SK-N-SH (cell line): Measurements from ENCODE around the gene SLC8A1. TPM values are rescaled to one million over a fixed set of nuclear protein-coding genes. Genes with fewer than 3 reads are reported as not detected.

Experiments used
- CTCF ChIA-PET: fragments of 300-600, 350-600 bp; formaldehyde crosslinking; extraction: SDS; loops from one replicate; lab custom pipeline; 2021; lab: Yijun Ruan, JAX
- POLR2A ChIA-PET: fragments of 350-600 bp; sonication (Branson Sonifier 250); formaldehyde crosslinking; extraction: SDS; loops from one replicate; lab custom pipeline; 2020; ENCODE audit warnings: antibody characterized with exemption, inconsistent platforms; lab: Yijun Ruan, JAX
- DNase-seq: peaks from one replicate; pipeline ENCODE4 v3.0.0; 2012
- H2AFZ ChIP-seq: fragments of 200-600 bp; sonication (generic); 2 replicates; pipeline ENCODE4 v1.8.1; 2016; ENCODE audit warnings: antibody characterized with exemption, mild to moderate bottlenecking, low read depth
- H3F3A ChIP-seq: fragments of 200-600 bp; sonication (generic); replicated peaks from 2 replicates; pipeline ENCODE3; 2016; ENCODE audit warnings: antibody characterized with exemption, mild to moderate bottlenecking; ENCODE audit not compliant: insufficient read depth
- H3K27ac ChIP-seq, 2 experiments: fragments of 200-500 bp in 1 of 2; fragments of 200-600 bp in 1 of 2; sonication (Bioruptor generic) in 1 of 2; sonication (generic), shearing (Covaris generic) in 1 of 2; 2 replicates each; pipeline versions ENCODE4 v1.5.1 to v1.6.1; 2014 to 2016; ENCODE audit warnings: low read depth in 2 of 2, inconsistent platforms in 1 of 2, low read length in 1 of 2, mild to moderate bottlenecking in 1 of 2, mixed read lengths in 1 of 2
- H3K27me3 ChIP-seq: fragments of 200-600 bp; sonication (generic), shearing (Covaris generic); 2 replicates; pipeline ENCODE4 v1.6.1; 2016; ENCODE audit warnings: mixed run types; ENCODE audit not compliant: insufficient read depth
- H3K36me3 ChIP-seq, 2 experiments: fragments of 200-500 bp in 1 of 2; fragments of 200-600 bp in 1 of 2; sonication (Bioruptor generic) in 1 of 2; sonication (generic) in 1 of 2; replicated peaks in 1 of 2; 2 replicates each; pipeline versions ENCODE3 to v1.5.1; 2014 to 2016; ENCODE audit warnings: low read length in 1 of 2, mild to moderate bottlenecking in 1 of 2; ENCODE audit not compliant: insufficient read depth in 2 of 2, control insufficient read depth in 1 of 2
- H3K4me1 ChIP-seq, 2 experiments: fragments of 200-500 bp in 1 of 2; fragments of 200-600 bp in 1 of 2; sonication (Bioruptor generic) in 1 of 2; sonication (generic), shearing (Covaris generic) in 1 of 2; 2 replicates each; pipeline versions ENCODE4 v1.5.1 to v1.6.1; 2014 to 2016; ENCODE audit warnings: low read depth in 1 of 2, low read length in 1 of 2, mixed run types in 1 of 2; ENCODE audit not compliant: insufficient read depth in 2 of 2, control insufficient read depth in 1 of 2
- H3K4me2 ChIP-seq: fragments of 200-600 bp; sonication (generic), shearing (Covaris generic); 2 replicates; pipeline ENCODE4 v1.6.1; 2017; ENCODE audit warnings: mixed run types
- H3K4me3 ChIP-seq, 2 experiments: fragments of 200-500 bp in 1 of 2; fragments of 200-600 bp in 1 of 2; sonication (Bioruptor generic) in 1 of 2; sonication (generic), shearing (Covaris generic) in 1 of 2; 2 replicates each; pipeline versions ENCODE4 v1.5.1 to v1.8.1; 2014 to 2016; ENCODE audit warnings: low read depth in 2 of 2, inconsistent platforms in 1 of 2, low read length in 1 of 2, mild to moderate bottlenecking in 1 of 2, mixed read lengths in 1 of 2, moderate library complexity in 1 of 2
- H3K79me2 ChIP-seq: fragments of 200-600 bp; sonication (generic); 2 replicates; pipeline ENCODE4 v1.8.1; 2017; ENCODE audit warnings: mild to moderate bottlenecking; ENCODE audit not compliant: insufficient read depth
- H3K9ac ChIP-seq: fragments of 200-600 bp; sonication (generic); 2 replicates; pipeline ENCODE4 v1.6.1; 2017; ENCODE audit warnings: mixed run types
- H3K9me2 ChIP-seq: fragments of 200-600 bp; sonication (generic); 2 replicates; pipeline ENCODE4 v1.6.1; 2017; ENCODE audit warnings: mixed run types
- H3K9me3 ChIP-seq: fragments of 200-600 bp; sonication (generic); 2 replicates; pipeline ENCODE4 v1.6.1; 2017; ENCODE audit warnings: mixed run types, mild to moderate bottlenecking, moderate library complexity
- H4K20me1 ChIP-seq: fragments of 200-600 bp; sonication (generic); 2 replicates; pipeline ENCODE4 v1.6.1; 2017; ENCODE audit warnings: mild to moderate bottlenecking, mixed run types; ENCODE audit not compliant: insufficient read depth
- ELF1 ChIP-seq: IDR thresholded peaks from 2 replicates; pipeline ENCODE4 v1.4.0; 2012
- FOSL2 ChIP-seq: IDR thresholded peaks from 2 replicates; pipeline ENCODE4 v1.4.0; 2012; ENCODE audit warnings: low read depth, mild to moderate bottlenecking, moderate library complexity, borderline replicate concordance
- FOXJ3 ChIP-seq: sonication (generic); formaldehyde crosslinking; IDR thresholded peaks from 2 replicates; pipeline ENCODE4 v1.5.1; 2020; ENCODE audit warnings: mild to moderate bottlenecking, missing genetic modification reagents
- MXI1 ChIP-seq: IDR thresholded peaks from 2 replicates; pipeline ENCODE4 v1.6.1; 2012; ENCODE audit warnings: mild to moderate bottlenecking, low read depth, low read length, improper control_type of control experiment
- POLR2AphosphoS5 ChIP-seq: IDR thresholded peaks from 2 replicates; pipeline ENCODE4 v1.6.1; 2012; ENCODE audit warnings: low read depth, low read length
- RFX5 ChIP-seq: IDR thresholded peaks from 2 replicates; pipeline ENCODE4 v1.6.1; 2012; ENCODE audit warnings: mild to moderate bottlenecking, improper control_type of control experiment, low read length
- RXRA ChIP-seq: IDR thresholded peaks from 2 replicates; pipeline ENCODE4 v1.4.0; 2012; ENCODE audit warnings: low read depth, mild to moderate bottlenecking, borderline replicate concordance
- SIN3A ChIP-seq: IDR thresholded peaks from 2 replicates; pipeline ENCODE4 v1.6.1; 2012; ENCODE audit warnings: low read depth, mild to moderate bottlenecking, low read length, moderate library complexity, borderline replicate concordance
- SMC3 ChIP-seq: IDR thresholded peaks from 2 replicates; pipeline ENCODE4 v1.6.1; 2012; ENCODE audit warnings: low read depth, low read length, improper control_type of control experiment
- TEAD4 ChIP-seq: IDR thresholded peaks from 2 replicates; pipeline ENCODE4 v1.4.0; 2012; ENCODE audit warnings: mild to moderate bottlenecking, borderline replicate concordance; ENCODE audit not compliant: insufficient read depth
- WGBS: methylation state at CpG from one replicate; pipeline ENCODE4 v1.1.6; 2017; ENCODE audit warnings: low lambda C conversion rate; 5-methylcytosine and 5-hydroxymethylcytosine counted together
- polyA plus RNA-seq, 3 experiments: library from polyadenylated mRNA; depleted of rRNA; stranded (reverse); fragments of >200 nt; gene quantifications; 2 replicates each; pipeline ENCODE4 v1.2.3, GENCODE V29; 2012
- TF ChIP-seq, protein P1 (sequence below): fragments of 200-600 bp; sonication (generic); IDR thresholded peaks from 2 replicates; pipeline ENCODE4 v1.6.1; 2017; ENCODE audit warnings: antibody characterized with exemption, mild to moderate bottlenecking, moderate library complexity
- TF ChIP-seq, protein P2 (sequence below): IDR thresholded peaks from 2 replicates; pipeline ENCODE4 v1.4.0; 2012; ENCODE audit warnings: low read depth, borderline replicate concordance
- TF ChIP-seq, protein P3 (sequence below): fragments of 150-350 bp; IDR thresholded peaks from 2 replicates; pipeline ENCODE4 v1.6.1; 2017; ENCODE audit warnings: antibody characterized with exemption, low read length, low read depth, borderline replicate concordance
- TF ChIP-seq, protein P4 (sequence below): IDR thresholded peaks from 2 replicates; pipeline ENCODE4 v1.4.0; 2012; ENCODE audit warnings: low read depth, borderline replicate concordance
- TF ChIP-seq, protein P5 (sequence below): IDR thresholded peaks from 2 replicates; pipeline ENCODE4 v1.4.0; 2012; ENCODE audit warnings: low read depth

SLC8A1 gene
- polyA plus RNA-seq, 1 of the 3 experiments (the other 2 are of a cell fraction) = 3.2 TPM

DNA sequence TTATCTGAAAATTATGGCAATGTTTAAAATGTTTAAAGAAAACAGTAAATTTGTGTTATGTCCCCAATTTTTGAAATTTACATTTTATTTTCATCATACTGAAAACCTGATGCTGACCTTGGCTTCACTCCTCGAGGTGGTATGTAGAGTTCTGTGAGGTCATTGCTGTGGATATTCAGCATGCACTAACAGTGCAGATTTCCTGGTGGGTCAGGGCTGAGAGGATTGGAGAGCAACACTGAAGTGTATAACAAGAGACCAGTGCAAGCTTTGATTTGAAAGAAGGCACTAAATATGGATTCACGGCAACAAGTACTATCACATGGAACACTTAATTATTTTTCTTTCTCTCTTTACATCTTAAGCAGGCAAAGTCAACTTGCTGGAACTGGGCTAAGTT lies 134.1 kb downstream of the SLC8A1 start:
- no peak overlapping the region for H2AFZ ChIP-seq
- CTCF ChIA-PET = interaction anchor here (1.0 to 1.2 kb wide), 2 partner anchors 9 to 1381 kb away, joined by 3 read pairs; no protein-coding TSS in a partner anchor
- H3K9me3 ChIP-seq = peaks cover 18% of the 10 kb centered on the region; the same call in 1 of the 2 replicates
- no peak for TF ChIP-seq TEAD4
- TF ChIP-seq MXI1 = no peak
- no peak for TF ChIP-seq RFX5
- no peak for TF ChIP-seq RXRA
- no peak for TF ChIP-seq POLR2AphosphoS5
- TF ChIP-seq, protein P1, sequence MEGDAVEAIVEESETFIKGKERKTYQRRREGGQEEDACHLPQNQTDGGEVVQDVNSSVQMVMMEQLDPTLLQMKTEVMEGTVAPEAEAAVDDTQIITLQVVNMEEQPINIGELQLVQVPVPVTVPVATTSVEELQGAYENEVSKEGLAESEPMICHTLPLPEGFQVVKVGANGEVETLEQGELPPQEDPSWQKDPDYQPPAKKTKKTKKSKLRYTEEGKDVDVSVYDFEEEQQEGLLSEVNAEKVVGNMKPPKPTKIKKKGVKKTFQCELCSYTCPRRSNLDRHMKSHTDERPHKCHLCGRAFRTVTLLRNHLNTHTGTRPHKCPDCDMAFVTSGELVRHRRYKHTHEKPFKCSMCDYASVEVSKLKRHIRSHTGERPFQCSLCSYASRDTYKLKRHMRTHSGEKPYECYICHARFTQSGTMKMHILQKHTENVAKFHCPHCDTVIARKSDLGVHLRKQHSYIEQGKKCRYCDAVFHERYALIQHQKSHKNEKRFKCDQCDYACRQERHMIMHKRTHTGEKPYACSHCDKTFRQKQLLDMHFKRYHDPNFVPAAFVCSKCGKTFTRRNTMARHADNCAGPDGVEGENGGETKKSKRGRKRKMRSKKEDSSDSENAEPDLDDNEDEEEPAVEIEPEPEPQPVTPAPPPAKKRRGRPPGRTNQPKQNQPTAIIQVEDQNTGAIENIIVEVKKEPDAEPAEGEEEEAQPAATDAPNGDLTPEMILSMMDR = no peak
- TF ChIP-seq, protein P2, sequence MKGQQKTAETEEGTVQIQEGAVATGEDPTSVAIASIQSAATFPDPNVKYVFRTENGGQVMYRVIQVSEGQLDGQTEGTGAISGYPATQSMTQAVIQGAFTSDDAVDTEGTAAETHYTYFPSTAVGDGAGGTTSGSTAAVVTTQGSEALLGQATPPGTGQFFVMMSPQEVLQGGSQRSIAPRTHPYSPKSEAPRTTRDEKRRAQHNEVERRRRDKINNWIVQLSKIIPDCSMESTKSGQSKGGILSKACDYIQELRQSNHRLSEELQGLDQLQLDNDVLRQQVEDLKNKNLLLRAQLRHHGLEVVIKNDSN = no peak
- TF ChIP-seq, protein P3, sequence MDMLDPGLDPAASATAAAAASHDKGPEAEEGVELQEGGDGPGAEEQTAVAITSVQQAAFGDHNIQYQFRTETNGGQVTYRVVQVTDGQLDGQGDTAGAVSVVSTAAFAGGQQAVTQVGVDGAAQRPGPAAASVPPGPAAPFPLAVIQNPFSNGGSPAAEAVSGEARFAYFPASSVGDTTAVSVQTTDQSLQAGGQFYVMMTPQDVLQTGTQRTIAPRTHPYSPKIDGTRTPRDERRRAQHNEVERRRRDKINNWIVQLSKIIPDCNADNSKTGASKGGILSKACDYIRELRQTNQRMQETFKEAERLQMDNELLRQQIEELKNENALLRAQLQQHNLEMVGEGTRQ = no peak
- TF ChIP-seq, protein P4, sequence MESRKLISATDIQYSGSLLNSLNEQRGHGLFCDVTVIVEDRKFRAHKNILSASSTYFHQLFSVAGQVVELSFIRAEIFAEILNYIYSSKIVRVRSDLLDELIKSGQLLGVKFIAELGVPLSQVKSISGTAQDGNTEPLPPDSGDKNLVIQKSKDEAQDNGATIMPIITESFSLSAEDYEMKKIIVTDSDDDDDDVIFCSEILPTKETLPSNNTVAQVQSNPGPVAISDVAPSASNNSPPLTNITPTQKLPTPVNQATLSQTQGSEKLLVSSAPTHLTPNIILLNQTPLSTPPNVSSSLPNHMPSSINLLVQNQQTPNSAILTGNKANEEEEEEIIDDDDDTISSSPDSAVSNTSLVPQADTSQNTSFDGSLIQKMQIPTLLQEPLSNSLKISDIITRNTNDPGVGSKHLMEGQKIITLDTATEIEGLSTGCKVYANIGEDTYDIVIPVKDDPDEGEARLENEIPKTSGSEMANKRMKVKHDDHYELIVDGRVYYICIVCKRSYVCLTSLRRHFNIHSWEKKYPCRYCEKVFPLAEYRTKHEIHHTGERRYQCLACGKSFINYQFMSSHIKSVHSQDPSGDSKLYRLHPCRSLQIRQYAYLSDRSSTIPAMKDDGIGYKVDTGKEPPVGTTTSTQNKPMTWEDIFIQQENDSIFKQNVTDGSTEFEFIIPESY = no peak
- TF ChIP-seq FOSL2 = no peak
- no peak for TF ChIP-seq ELF1
- TF ChIP-seq SIN3A = no peak
- no peak for TF ChIP-seq SMC3
- TF ChIP-seq, protein P5, sequence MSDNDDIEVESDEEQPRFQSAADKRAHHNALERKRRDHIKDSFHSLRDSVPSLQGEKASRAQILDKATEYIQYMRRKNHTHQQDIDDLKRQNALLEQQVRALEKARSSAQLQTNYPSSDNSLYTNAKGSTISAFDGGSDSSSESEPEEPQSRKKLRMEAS = no peak
- TF ChIP-seq FOXJ3 (CRISPR knock-in tag) = no peak
- TF ChIP-seq, all 33 proteins: peak for 0
- no peaks in the 10 kb centered on the region for H4K20me1 ChIP-seq
- H3K27ac ChIP-seq = peak overlapping the region in 1 of 2 experiments; percentile 36; a peak in 1 of 4 replicates
- no peaks in the 10 kb centered on the region for H3K27me3 ChIP-seq
- no peaks in the 10 kb centered on the region for H3K79me2 ChIP-seq
- no peak overlapping the region for H3K4me2 ChIP-seq
- no peak for DNase-seq
- POLR2A ChIA-PET = no interaction called here
- no peaks in the 10 kb centered on the region for H3K9me2 ChIP-seq
- peaks cover 0 to 4% of the 10 kb centered on the region in 2 experiments for H3K36me3 ChIP-seq
- H3K9ac ChIP-seq = no peak overlapping the region
- peaks cover 4 to 11% of the 10 kb centered on the region in 2 experiments; a peak in 3 of 4 replicates for H3K4me1 ChIP-seq
- H3K4me3 ChIP-seq = no peak overlapping the region
- WGBS = 73% methylated on average over 2 of the region's 2 CpGs
- H3F3A ChIP-seq = peaks cover 8% of the 10 kb centered on the region
